Stimulated activated effector memory CD8-positive, alpha-beta T cell treated with anti-CD3 and anti-CD28 coated beads, Interleukin-12 subunit alpha, Interleukin-12 subunit beta, amount 100 ng/mL, for 72 hours (primary cell): ENCODE measurements around the gene RNU6-8.

Experiments used
- ATAC-seq: fragments of 150-1000 bp; cut with Tn5 transposase; 2 replicates; pipeline ENCODE4 v1.10.0; 2021
- DNase-seq, 2 donors: peaks; one replicate each; pipeline ENCODE4 v3.0.0; 2021 to 2022; ENCODE audit warnings: low spot score in 2 of 2
- H3K27ac Mint-ChIP-seq: one replicate; pipeline ENCODE4 v1.8.0; 2022; ENCODE audit warnings: mild to moderate bottlenecking, mixed read lengths
- H3K36me3 Mint-ChIP-seq: one replicate; pipeline ENCODE4 v1.8.0; 2022; ENCODE audit warnings: mild to moderate bottlenecking, mixed read lengths
- H3K4me1 Mint-ChIP-seq: one replicate; pipeline ENCODE4 v1.8.0; 2022; ENCODE audit warnings: mixed read lengths
- H3K4me3 Mint-ChIP-seq: one replicate; pipeline ENCODE4 v1.8.0; 2022; ENCODE audit warnings: mild to moderate bottlenecking, mixed read lengths
- H3K9me3 Mint-ChIP-seq: one replicate; pipeline ENCODE4 v1.8.0; 2022; ENCODE audit warnings: mixed read lengths

Gene RNU6-8

GRCh38 chr14:32193532-32193931, 9.5 kb downstream of the RNU6-8 start:
- DNase-seq = no peak
- peak; percentile 71 for ATAC-seq
- Mint-ChIP-seq H3K27ac (no peak overlapping the region), H3K36me3 (no peaks in the 10 kb centered on the region), H3K4me1 (no peaks in the 10 kb centered on the region), H3K9me3 (no peaks in the 10 kb centered on the region), H3K4me3 (no peak overlapping the region)

- no peaks in the 10 kb centered on the region for H3K9me3 Mint-ChIP-seq
- H3K4me1 Mint-ChIP-seq = no peaks in the 10 kb centered on the region
- H3K4me3 Mint-ChIP-seq = no peak overlapping the region
- DNase-seq (no peak), ATAC-seq (no peak)
- H3K36me3 Mint-ChIP-seq = no peaks in the 10 kb centered on the region
- H3K27ac Mint-ChIP-seq = no peak overlapping the region
Measured at GRCh38 chr14:32192712-32193373, 10.2 kb downstream of the RNU6-8 start.

DNA sequence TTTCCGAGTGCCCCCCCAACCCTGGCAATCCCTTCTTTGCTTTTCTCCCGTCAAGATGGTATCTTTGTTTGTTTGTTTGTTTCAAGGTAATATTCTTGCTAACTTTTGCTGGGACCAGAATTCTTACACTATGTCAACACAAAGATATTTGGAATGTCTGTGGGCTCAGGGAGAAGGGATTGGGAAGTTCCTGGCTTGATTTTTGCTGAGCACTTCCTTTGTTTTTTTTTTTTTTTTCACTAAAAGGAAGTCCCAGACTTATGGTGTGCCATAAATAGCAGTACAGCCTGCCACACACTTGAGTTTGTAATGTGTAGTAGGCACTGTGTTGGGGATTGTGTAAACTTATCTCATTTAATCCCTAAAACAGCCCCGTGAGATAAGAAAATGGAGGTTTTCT, 12.4 kb downstream of the RNU6-8 start:
- Mint-ChIP-seq H3K9me3 (no peaks in the 10 kb centered on the region), H3K4me1 (no peaks in the 10 kb centered on the region), H3K4me3 (no peak overlapping the region), H3K36me3 (no peaks in the 10 kb centered on the region), H3K27ac (no peak overlapping the region)
- no peak for ATAC-seq
- no peak for DNase-seq

GRCh38 chr14:32189811-32190210, 13.3 kb downstream of the RNU6-8 start:
- peaks cover 4% of the 10 kb centered on the region for H3K9me3 Mint-ChIP-seq
- H3K36me3 Mint-ChIP-seq = no peaks in the 10 kb centered on the region
- DNase-seq = no peak
- H3K4me1 Mint-ChIP-seq = no peaks in the 10 kb centered on the region
- H3K4me3 Mint-ChIP-seq = no peak overlapping the region
- H3K27ac Mint-ChIP-seq = no peak overlapping the region
- ATAC-seq = no peak

GRCh38 chr14:32186248-32186647, 16.8 kb downstream of the RNU6-8 start:
- Mint-ChIP-seq H3K27ac (no peak overlapping the region), H3K4me3 (no peak overlapping the region), H3K36me3 (no peaks in the 10 kb centered on the region), H3K4me1 (no peaks in the 10 kb centered on the region), H3K9me3 (peaks cover 4% of the 10 kb centered on the region)
- ATAC-seq (no peak), DNase-seq (no peak)

DNA sequence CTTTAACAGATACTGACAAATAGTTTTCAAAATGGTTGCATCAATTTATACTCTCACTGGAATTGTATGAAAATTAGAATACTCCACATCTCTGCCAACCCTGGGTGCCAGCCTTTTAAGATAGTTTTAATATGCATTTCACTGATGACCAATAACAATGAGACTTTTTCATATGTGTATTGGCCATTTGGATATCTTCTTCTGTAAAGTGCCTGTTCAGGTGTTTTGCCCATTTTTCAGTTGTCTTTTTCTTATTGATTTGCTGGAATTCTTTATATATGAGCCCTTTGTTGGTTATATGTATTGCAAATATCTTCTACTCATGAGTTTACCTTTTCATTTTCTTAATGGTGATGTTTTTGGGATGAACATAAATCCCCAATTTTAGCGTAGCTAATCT, 18.0 kb downstream of the RNU6-8 start:
- Mint-ChIP-seq H3K4me1 (no peaks in the 10 kb centered on the region), H3K4me3 (no peak overlapping the region), H3K27ac (no peak overlapping the region), H3K9me3 (peaks cover 10% of the 10 kb centered on the region), H3K36me3 (no peaks in the 10 kb centered on the region)
- ATAC-seq = no peak
- DNase-seq = no peak

GRCh38 chr14:32183151-32184058, 19.7 kb downstream of the RNU6-8 start:
- Mint-ChIP-seq H3K4me1 (no peaks in the 10 kb centered on the region), H3K36me3 (no peaks in the 10 kb centered on the region), H3K27ac (no peak overlapping the region), H3K4me3 (no peak overlapping the region), H3K9me3 (peaks cover 10% of the 10 kb centered on the region)
- ATAC-seq = no peak
- no peak for DNase-seq

GRCh38 chr14:32171469-32171868, 31.6 kb downstream of the RNU6-8 start:
- Mint-ChIP-seq H3K9me3 (no peaks in the 10 kb centered on the region), H3K4me3 (no peak overlapping the region), H3K4me1 (no peaks in the 10 kb centered on the region), H3K27ac (no peak overlapping the region), H3K36me3 (no peaks in the 10 kb centered on the region)
- no peak for ATAC-seq
- DNase-seq = no peak

- Mint-ChIP-seq H3K27ac (no peak overlapping the region), H3K9me3 (no peaks in the 10 kb centered on the region), H3K4me1 (no peaks in the 10 kb centered on the region), H3K4me3 (no peak overlapping the region), H3K36me3 (no peaks in the 10 kb centered on the region)
- ATAC-seq (no peak), DNase-seq (no peak)
Measured at GRCh38 chr14:32169191-32169590, 33.9 kb downstream of the RNU6-8 start.

DNA sequence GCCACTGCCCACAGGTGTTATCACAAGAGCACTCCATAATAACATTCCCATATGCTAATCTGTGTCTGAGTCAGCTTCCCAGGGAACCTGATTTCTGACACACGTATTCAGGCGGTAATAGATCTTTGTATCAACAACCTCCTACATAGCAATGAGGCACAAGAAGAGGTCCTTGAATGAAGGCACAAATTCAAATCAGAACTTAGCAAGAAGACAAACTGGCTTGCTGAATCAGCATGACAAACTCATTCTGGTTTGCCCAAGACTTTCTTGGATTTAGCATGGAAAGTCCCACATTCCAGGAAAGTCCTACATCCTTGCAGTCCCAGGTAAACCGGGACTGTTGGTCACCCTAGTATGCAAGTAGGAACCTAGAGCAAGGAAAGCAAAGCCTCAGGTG, 35.2 kb downstream of the RNU6-8 start:
- Mint-ChIP-seq H3K9me3 (no peaks in the 10 kb centered on the region), H3K4me3 (no peak overlapping the region), H3K27ac (no peak overlapping the region), H3K4me1 (no peaks in the 10 kb centered on the region), H3K36me3 (no peaks in the 10 kb centered on the region)
- ATAC-seq (no peak), DNase-seq (no peak)

GRCh38 chr14:32166924-32167323, 36.1 kb downstream of the RNU6-8 start:
- no peak for ATAC-seq
- Mint-ChIP-seq H3K27ac (no peak overlapping the region), H3K9me3 (peaks cover 3% of the 10 kb centered on the region), H3K36me3 (no peaks in the 10 kb centered on the region), H3K4me1 (no peaks in the 10 kb centered on the region), H3K4me3 (no peak overlapping the region)
- DNase-seq = no peak

GRCh38 chr14:32166029-32166428, 37.0 kb downstream of the RNU6-8 start:
- Mint-ChIP-seq H3K36me3 (no peaks in the 10 kb centered on the region), H3K4me1 (no peaks in the 10 kb centered on the region), H3K27ac (no peak overlapping the region), H3K9me3 (peaks cover 3% of the 10 kb centered on the region), H3K4me3 (no peak overlapping the region)
- ATAC-seq = no peak
- no peak for DNase-seq
